ENCODE measurements around the gene IFNGR1.

The IFNGR1 gene

GRCh38 chr6:137159912-137160311, 59.3 kb downstream of the IFNGR1 start:
- no peak for TF ChIP-seq CTCF (IDR thresholded peaks at IDR 0.05; ENCODE audit: control insufficient read depth, extremely low read depth, insufficient read depth)

GRCh38 chr6:137157601-137158000, 61.6 kb downstream of the IFNGR1 start:
- DNase-seq (ENCODE audit: low read depth) = peak; percentile 47
- TF ChIP-seq CTCF (IDR thresholded peaks at IDR 0.05; ENCODE audit: control insufficient read depth, extremely low read depth, insufficient read depth) = no peak

More at GRCh38 chr6:137159912-137160311, 59.3 kb downstream of the IFNGR1 start:
- DNase-seq (ENCODE audit: low read depth) = no peak
- no peak overlapping the region for H3K4me3 ChIP-seq (ENCODE audit: low read depth, low read length)

GRCh38 chr6:137156650-137157049, 62.5 kb downstream of the IFNGR1 start:
- no peak for DNase-seq (ENCODE audit: low read depth)
- H3K4me3 ChIP-seq (ENCODE audit: low read depth, low read length) = no peak overlapping the region
- no peak for TF ChIP-seq CTCF (IDR thresholded peaks at IDR 0.05; ENCODE audit: control insufficient read depth, extremely low read depth, insufficient read depth)

More at GRCh38 chr6:137157601-137158000, 61.6 kb downstream of the IFNGR1 start:
- H3K4me3 ChIP-seq (ENCODE audit: low read depth, low read length) = no peak overlapping the region

GRCh38 chr6:137155830-137156229, 63.4 kb downstream of the IFNGR1 start:
- no peak for DNase-seq (ENCODE audit: low read depth)
- no peak overlapping the region for H3K4me3 ChIP-seq (ENCODE audit: low read depth, low read length)
- TF ChIP-seq CTCF (IDR thresholded peaks at IDR 0.05; ENCODE audit: control insufficient read depth, extremely low read depth, insufficient read depth) = no peak

GRCh38 chr6:137150072-137150471, 69.1 kb downstream of the IFNGR1 start:
- TF ChIP-seq CTCF (IDR thresholded peaks at IDR 0.05; ENCODE audit: control insufficient read depth, extremely low read depth, insufficient read depth) = no peak
- no peak overlapping the region for H3K4me3 ChIP-seq (ENCODE audit: low read depth, low read length)
- no peak for DNase-seq (ENCODE audit: low read depth)

GRCh38 chr6:137149035-137149393, 70.2 kb downstream of the IFNGR1 start:
- DNase-seq (ENCODE audit: low read depth) = no peak

More at GRCh38 chr6:137149035-137149393, 70.2 kb downstream of the IFNGR1 start:
- no peak overlapping the region for H3K4me3 ChIP-seq (ENCODE audit: low read depth, low read length)
- no peak for TF ChIP-seq CTCF (IDR thresholded peaks at IDR 0.05; ENCODE audit: control insufficient read depth, extremely low read depth, insufficient read depth)

Measured in LNCaP clone FGC (cell line).